Posterior cingulate gyrus (tissue), 11 donors: Measurements from ENCODE around the gene EXD3.
"Not testable (repeated sequence)": the region's sequence is repeated elsewhere in the genome, so short reads cannot be mapped to it uniquely, and the experiment has no call there.

Source experiments
- DNase-seq, 10 donors: peaks; one replicate each; pipeline versions ENCODE4 v3.0.0 to v3.0.0-alpha.2; 2020 to 2021; ENCODE audit warnings: mixed read lengths in 3 of 10
- intact Hi-C: fragments of 100-400 bp; cut with DNase I; formaldehyde crosslinking; loops from one replicate; pipeline ENCODE4 v1.15.1; 2023

The EXD3 gene

GRCh38 chr9:137459152-137459600 lies 36.2 kb upstream of the EXD3 start, which contains the start of gene NSMF:
Gene NSMF (minus strand): TSS chr9:137459334. CDS start chr9:137459102, 232 bp downstream.
- intact Hi-C loops: no loop called here

GRCh38 chr9:137458194-137459151 lies 35.5 kb upstream of the EXD3 start:
- DNase-seq: peak; percentile 50 to 96 (median 82)
- intact Hi-C loops: no loop called here

More at GRCh38 chr9:137459152-137459600, 36.2 kb upstream of the EXD3 start, which contains the start of gene NSMF:
- DNase-seq: peak; percentile 90 to 100 (median 97)

- intact Hi-C loops: no loop called here
- peak in 8 of 10 donors; percentile 14 to 86 (median 29) for DNase-seq
These were observed 34.6 kb upstream of the EXD3 start for GRCh38 chr9:137457406-137458193.

DNA sequence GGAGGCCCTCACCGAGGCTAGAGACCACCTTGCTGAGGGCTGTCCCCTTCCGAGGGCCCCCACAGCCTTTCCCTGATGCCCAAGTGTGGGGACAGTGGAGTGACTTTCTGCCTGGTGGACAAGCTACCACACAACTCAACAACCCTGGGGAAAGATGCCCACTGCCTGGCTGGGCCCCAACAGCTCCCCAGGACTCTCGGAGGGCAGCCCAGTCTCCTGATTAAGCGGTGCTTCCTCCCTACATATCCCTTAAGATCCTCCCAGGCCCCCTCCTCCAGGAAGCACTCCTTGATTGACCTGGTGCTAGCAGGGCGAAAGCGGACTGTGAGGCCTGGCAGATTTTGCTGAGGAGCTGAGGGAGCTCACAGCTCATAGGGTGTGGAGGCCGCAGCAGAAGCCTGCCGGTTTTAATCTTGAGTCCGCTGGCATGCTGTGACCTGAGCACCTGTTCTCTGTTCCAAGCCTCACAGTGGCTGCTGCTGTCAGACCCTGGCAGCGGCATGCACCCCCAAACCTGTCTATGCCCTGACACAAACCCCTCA lies 34.0 kb upstream of the EXD3 start:
- DNase-seq: peak in 6 of 10 donors; percentile 4 to 81 (median 40)
- intact Hi-C loops: no loop called here

DNA sequence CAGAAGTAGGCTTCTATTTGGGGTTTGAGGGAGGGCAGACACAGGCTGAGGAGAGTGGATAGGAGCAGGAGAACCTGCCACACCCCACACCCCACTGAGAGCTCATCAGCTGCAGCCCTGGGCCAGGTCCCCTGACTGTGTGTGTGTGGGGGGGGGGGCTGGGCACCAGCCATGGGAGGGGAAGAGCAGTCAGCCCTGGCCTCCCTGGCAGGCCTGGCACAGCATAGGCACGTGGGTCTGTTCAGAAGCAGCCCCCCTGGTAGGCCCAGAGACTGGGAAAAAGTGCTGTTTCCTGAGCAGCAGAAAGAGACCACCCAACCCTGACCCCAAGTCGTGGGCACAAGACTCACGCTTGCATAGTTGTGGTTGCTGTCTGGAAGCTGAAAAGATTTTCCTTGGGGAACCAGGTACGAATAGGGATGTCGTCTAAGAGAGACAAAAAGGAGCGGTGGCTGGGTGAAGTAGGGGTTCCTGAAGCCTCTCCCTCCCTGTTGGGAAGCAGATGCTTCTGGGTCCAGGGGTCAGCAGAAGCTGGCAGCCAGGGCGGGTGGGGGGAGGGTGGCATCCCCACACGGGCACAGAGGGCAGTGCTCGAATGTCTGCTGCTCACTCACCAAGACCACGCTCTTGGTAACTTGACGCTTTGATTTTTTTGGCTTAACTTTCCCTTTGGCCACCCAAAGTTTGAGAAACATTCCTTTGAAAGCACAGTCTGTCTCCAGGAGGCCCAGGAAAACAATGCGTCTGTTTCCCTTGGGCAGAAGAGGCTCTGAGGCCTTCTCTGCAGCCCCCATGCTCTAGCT lies 33.3 kb upstream of the EXD3 start:
- peak in 6 of 10 donors; percentile 3 to 32 (median 14) for DNase-seq
- intact Hi-C loops: no loop called here

GRCh38 chr9:137455359-137455991 lies 32.5 kb upstream of the EXD3 start:
- intact Hi-C loops: no loop called here
- DNase-seq: peak in 7 of 10 donors; percentile 5 to 79 (median 23)

GRCh38 chr9:137454597-137455358 lies 31.8 kb upstream of the EXD3 start:
- intact Hi-C loops: no loop called here
- DNase-seq: peak in 8 of 10 donors; percentile 8 to 85 (median 23)

GRCh38 chr9:137454145-137454596 lies 31.2 kb upstream of the EXD3 start:
- DNase-seq: peak in 8 of 10 donors; percentile 8 to 79 (median 18)
- intact Hi-C loops: no loop called here

- peak in 8 of 10 donors; percentile 10 to 91 (median 46) for DNase-seq
- intact Hi-C loops: no loop called here
These were observed 30.7 kb upstream of the EXD3 start for GRCh38 chr9:137453643-137454081.

DNA sequence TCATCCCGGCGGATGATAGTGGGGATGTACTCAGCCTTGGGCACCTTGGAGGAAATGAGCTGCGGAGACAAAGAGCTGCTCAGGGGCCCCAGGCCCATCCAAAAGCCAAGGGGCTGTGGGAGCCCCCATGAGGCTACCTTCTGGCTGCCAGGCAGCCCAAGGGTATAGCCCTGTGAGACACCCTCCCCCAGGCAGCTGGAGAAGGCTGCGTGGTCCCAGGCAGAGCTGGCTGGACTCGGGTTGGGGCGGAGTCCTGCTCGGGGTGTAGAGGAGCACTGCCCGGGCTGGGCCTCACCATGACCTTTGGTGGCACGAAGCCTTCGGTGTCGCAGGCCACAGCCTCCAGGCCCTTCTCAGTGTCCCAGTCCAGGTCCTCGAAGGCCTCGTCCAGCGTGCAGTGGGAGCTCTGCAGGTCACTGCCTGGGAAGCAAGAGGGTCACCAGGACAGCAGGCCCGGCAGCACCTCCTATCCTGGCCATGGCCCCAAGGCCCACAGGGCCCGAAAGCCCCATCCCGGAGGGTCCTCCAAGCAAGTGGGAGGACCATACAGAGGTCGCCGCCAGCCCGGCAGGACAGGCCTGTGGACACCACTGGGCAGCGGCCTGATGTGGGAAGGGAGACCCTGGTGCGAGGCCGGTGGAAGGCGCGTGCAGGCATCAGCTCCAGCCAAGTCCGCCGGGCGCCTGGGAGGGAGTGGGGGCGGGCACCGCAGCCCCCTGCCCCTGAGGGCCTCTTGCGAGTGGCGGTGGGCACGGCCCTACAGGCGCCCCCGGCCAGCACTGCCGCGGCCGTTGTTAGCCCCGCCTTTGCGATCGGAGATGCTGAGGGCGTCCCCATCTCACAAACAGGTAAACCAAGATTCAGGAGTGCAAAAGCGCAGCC lies 30.0 kb upstream of the EXD3 start:
- peak in 8 of 10 donors; percentile 7 to 84 (median 18) for DNase-seq
- intact Hi-C loops: no loop called here

GRCh38 chr9:137452006-137452760 lies 29.2 kb upstream of the EXD3 start:
- peak in 4 of 10 donors; percentile 6 to 73 (median 49) for DNase-seq
- intact Hi-C loops: no loop called here

DNA sequence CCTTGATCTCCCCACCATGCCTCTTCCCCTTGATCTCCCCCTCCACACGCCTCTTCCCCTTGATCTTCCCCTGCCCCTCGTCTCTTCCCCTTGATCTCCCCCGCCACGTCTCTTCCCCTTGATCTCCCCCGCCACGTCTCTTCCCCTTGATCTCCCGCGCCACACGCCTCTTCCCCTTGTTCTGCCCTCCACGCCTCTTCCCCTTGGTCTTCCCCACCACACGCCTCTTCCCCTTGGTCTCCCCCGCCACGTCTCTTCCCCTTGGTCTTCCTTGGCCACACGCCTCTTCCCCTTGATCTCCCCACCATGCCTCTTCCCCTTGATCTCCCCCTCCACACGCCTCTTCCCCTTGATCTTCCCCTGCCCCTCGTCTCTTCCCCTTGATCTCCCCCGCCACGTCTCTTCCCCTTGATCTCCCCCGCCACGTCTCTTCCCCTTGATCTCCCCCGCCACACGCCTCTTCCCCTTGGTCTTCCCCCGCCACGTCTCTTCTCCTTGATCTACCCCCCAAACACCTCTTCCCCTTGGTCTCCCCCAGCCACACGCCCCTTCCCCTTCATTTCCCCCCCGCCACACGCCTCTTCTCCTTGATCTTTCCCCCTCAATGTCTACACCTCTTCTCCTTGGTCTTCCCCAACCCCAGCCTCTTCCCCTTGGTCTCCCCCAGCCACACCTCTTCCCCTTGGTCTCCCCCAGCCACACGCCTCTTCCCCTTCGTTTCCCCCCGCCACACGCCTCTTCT lies 28.5 kb upstream of the EXD3 start:
- intact Hi-C loops: not testable (repeated sequence)
- peak in 4 of 10 donors; percentile 0 to 29 (median 5) for DNase-seq

DNA sequence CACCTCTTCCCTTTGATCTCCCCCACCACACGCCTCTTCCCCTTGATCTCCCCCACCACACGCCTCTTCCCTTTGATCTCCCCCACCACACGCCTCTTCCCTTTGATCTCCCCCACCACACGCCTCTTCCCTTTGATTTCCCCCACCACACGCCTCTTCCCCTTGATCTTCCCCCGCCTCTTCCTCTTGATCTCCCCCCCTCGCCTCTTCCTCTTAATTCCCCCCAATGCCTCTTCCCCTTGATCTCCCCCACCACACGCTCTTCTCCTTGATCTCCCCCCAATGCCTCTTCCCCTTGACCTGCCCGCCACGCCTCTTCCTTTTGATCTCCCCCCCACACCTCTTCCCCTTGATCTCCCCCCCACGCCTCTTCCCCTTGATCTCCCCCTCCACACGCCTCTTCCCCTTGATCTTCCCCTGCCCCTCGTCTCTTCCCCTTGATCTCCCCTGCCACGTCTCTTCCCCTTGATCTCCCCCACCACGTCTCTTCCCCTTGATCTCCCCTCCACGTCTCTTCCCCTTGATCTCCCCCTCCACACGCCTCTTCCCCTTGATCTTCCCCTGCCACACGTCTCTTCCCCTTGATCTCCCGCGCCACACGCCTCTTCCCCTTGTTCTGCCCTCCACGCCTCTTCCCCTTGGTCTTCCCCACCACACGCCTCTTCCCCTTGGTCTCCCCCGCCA lies 27.7 kb upstream of the EXD3 start:
- DNase-seq: peak in 5 of 10 donors; percentile 1 to 15 (median 7)

GRCh38 chr9:137449931-137450538 lies 27.1 kb upstream of the EXD3 start:
- intact Hi-C loops: no loop called here
- DNase-seq: peak in 5 of 10 donors; percentile 6 to 67 (median 46)

More for the DNA sequence above, 27.7 kb upstream of the EXD3 start:
- intact Hi-C loops: not testable (repeated sequence)
